HG03354 (cell line): ENCODE measurements around the gene RASGRF1.

Experiments
- ATAC-seq: cut with Tn5 transposase; IDR thresholded peaks from one replicate; pipeline ENCODE4 v1.9.1; 2021; ENCODE audit warnings: mild to moderate bottlenecking; ENCODE audit not compliant: unreplicated experiment, poor library complexity, severe bottlenecking

The RASGRF1 gene

GRCh38 chr15:79073336-79073735 lies 17.2 kb downstream of the RASGRF1 start:
- no peak for ATAC-seq

GRCh38 chr15:79071901-79072300 lies 18.7 kb downstream of the RASGRF1 start:
- no peak for ATAC-seq

GRCh38 chr15:79068790-79069189 lies 21.8 kb downstream of the RASGRF1 start:
- no peak for ATAC-seq

GRCh38 chr15:79067969-79068368 lies 22.6 kb downstream of the RASGRF1 start:
- no peak for ATAC-seq

- ATAC-seq = no peak
Observed at GRCh38 chr15:79067072-79067833, 23.3 kb downstream of the RASGRF1 start.

GRCh38 chr15:79066391-79067071 lies 24.0 kb downstream of the RASGRF1 start:
- ATAC-seq = no peak

- ATAC-seq = no peak
Observed at GRCh38 chr15:79065706-79066376, 24.7 kb downstream of the RASGRF1 start.

GRCh38 chr15:79065361-79065705 lies 25.2 kb downstream of the RASGRF1 start:
- ATAC-seq = no peak

- no peak for ATAC-seq
Observed at GRCh38 chr15:79064496-79064895, 26.1 kb downstream of the RASGRF1 start.

GRCh38 chr15:79060175-79060574 lies 30.4 kb downstream of the RASGRF1 start:
- no peak for ATAC-seq

- ATAC-seq = no peak
Observed at GRCh38 chr15:79059081-79059572, 31.5 kb downstream of the RASGRF1 start.

- no peak for ATAC-seq
Observed at GRCh38 chr15:79058260-79058850, 32.2 kb downstream of the RASGRF1 start.

GRCh38 chr15:79057050-79057449 lies 33.5 kb downstream of the RASGRF1 start:
- no peak for ATAC-seq

- no peak for ATAC-seq
Observed at GRCh38 chr15:79054350-79054749, 36.2 kb downstream of the RASGRF1 start.

GRCh38 chr15:79053894-79054293 lies 36.7 kb downstream of the RASGRF1 start:
- no peak for ATAC-seq

GRCh38 chr15:79051941-79052731 lies 38.4 kb downstream of the RASGRF1 start:
- ATAC-seq = no peak

GRCh38 chr15:79051029-79051428 lies 39.6 kb downstream of the RASGRF1 start:
- ATAC-seq = no peak

GRCh38 chr15:79050341-79050740 lies 40.2 kb downstream of the RASGRF1 start:
- no peak for ATAC-seq

GRCh38 chr15:79049416-79049815 lies 41.2 kb downstream of the RASGRF1 start:
- no peak for ATAC-seq
